H1 (cell line): ENCODE results near the gene LSM4. TPM values are rescaled to one million over a fixed set of nuclear protein-coding genes. Genes with fewer than 3 reads are reported as not detected.

ENCODE experiments used
- CEBPB ChIP-seq: IDR thresholded peaks from 2 replicates; pipeline ENCODE4 v1.6.1; 2012; ENCODE audit warnings: low read depth, low read length
- CHD7 ChIP-seq: fragments of 300-600 bp; sonication (generic); IDR thresholded peaks from 2 replicates; pipeline ENCODE4 v1.7.1; 2012; ENCODE audit warnings: low read length, moderate library complexity, mild to moderate bottlenecking, inconsistent platforms; ENCODE audit not compliant: insufficient replicate concordance
- FOSL1 ChIP-seq: IDR thresholded peaks from 2 replicates; pipeline ENCODE4 v1.6.1; 2011; ENCODE audit warnings: mild to moderate bottlenecking, low read depth, low read length, moderate library complexity; ENCODE audit not compliant: insufficient read depth
- KDM1A ChIP-seq: fragments of 200-600, 300-600 bp; sonication (generic); IDR thresholded peaks from 2 replicates; pipeline ENCODE4 v1.7.1; 2016; ENCODE audit warnings: mild to moderate bottlenecking, low read length, borderline replicate concordance
- POLR2A ChIP-seq, 2 experiments: IDR thresholded peaks; 1 replicate in 1 of 2; 2 replicates in 1 of 2; pipeline ENCODE4 v1.6.1; 2011; ENCODE audit warnings: low read depth in 2 of 2, low read length in 2 of 2, mild to moderate bottlenecking in 2 of 2; ENCODE audit errors: control extremely low read depth in 1 of 2
- POLR2AphosphoS5 ChIP-seq: IDR thresholded peaks from 2 replicates; pipeline ENCODE4 v1.6.1; 2011; ENCODE audit warnings: low read depth, low read length
- RNF2 ChIP-seq: fragments of 200-900, 300-1000 bp; sonication (generic); IDR thresholded peaks from 2 replicates; pipeline ENCODE4 v1.7.1; 2016; ENCODE audit warnings: borderline replicate concordance, low read depth, mild to moderate bottlenecking, antibody characterized with exemption, low read length; ENCODE audit not compliant: poor library complexity, severe bottlenecking; ENCODE audit errors: missing control alignments
- ZNF274 ChIP-seq: IDR thresholded peaks from 2 replicates; pipeline ENCODE4 v1.7.0; 2012; ENCODE audit warnings: low read length, borderline replicate concordance; ENCODE audit errors: extremely low read depth
- polyA plus RNA-seq, 7 experiments: library from polyadenylated mRNA; depleted of rRNA in 3 of 7; stranded (reverse) in 5 of 7; unstranded in 2 of 7; fragments of >200 nt in 5 of 7; fragments of 200-250 nt in 2 of 7; gene quantifications; 1 replicate in 5 of 7; 2 replicates in 1 of 7; 4 replicates in 1 of 7; pipeline versions ENCODE4 v1.2.1 to v1.2.3, GENCODE V29; 2011 to 2013; ENCODE audit warnings: missing spikeins in 2 of 7, mixed read lengths in 2 of 7
- total RNA-seq: library from RNA; stranded (reverse); fragmentation: NEBNext Ultra II Directional; extraction: Animal tissue kit (Norgen Biotek cat#: 25700); gene quantifications from 2 replicates; pipeline ENCODE4 v1.2.1, GENCODE V29; 2021

The LSM4 gene
- total and polyA plus RNA-seq, 2 of the 8 experiments (the other 6 are each of a cell fraction or from before 2014, with no cell fraction given) = 302 to 319 TPM

- no peak for TF ChIP-seq CHD7
- TF ChIP-seq RNF2 = no peak
- TF ChIP-seq KDM1A = no peak
- TF ChIP-seq POLR2AphosphoS5 = no peak
- TF ChIP-seq CEBPB = no peak
- no peak for TF ChIP-seq ZNF274
- no peak for TF ChIP-seq FOSL1
- TF ChIP-seq POLR2A (IDR thresholded peaks at IDR 0.05; ENCODE audit: control extremely low read depth in 1 of 2, low read depth in 2 of 2, low read length in 2 of 2) = no peak
Measured at GRCh38 chr19:18357041-18357440, 34.2 kb upstream of the LSM4 start (continued).
